GM23338 (cell line): ENCODE data around the gene OR10C1.

Source experiments
- CREB1 ChIP-seq: fragments of 250-450 bp; sonication (Bioruptor Pico); IDR thresholded peaks from 2 replicates; pipeline ENCODE4 v1.5.0; 2020; ENCODE audit warnings: low read depth, mild to moderate bottlenecking, moderate library complexity
- CTCF ChIP-seq, 2 experiments: fragments of 200-600 bp in 1 of 2; sonication (generic) in 1 of 2; conservative IDR thresholded peaks; 2 replicates each; pipeline versions ENCODE4 v1.5.1 to v1.6.1; 2016 to 2017; ENCODE audit warnings: antibody characterized with exemption in 2 of 2, low read depth in 2 of 2, mild to moderate bottlenecking in 2 of 2, moderate library complexity in 1 of 2
- ETS1 ChIP-seq: IDR thresholded peaks from 2 replicates; pipeline ENCODE4 v1.6.1; 2016; ENCODE audit warnings: antibody characterized with exemption
- EZH2 ChIP-seq: fragments of 200-600 bp; sonication (generic); IDR thresholded peaks from one replicate; pipeline ENCODE4 v1.8.0; 2017; ENCODE audit warnings: antibody characterized with exemption, mild to moderate bottlenecking, low read depth; ENCODE audit not compliant: unreplicated experiment
- EZH2phosphoT487 ChIP-seq: fragments of 200-600 bp; sonication (generic); IDR thresholded peaks from one replicate; pipeline ENCODE4 v1.8.1; 2018; ENCODE audit warnings: antibody characterized with exemption; ENCODE audit not compliant: unreplicated experiment
- JUNB ChIP-seq: IDR thresholded peaks from one replicate; pipeline ENCODE4 v1.6.1; 2016; ENCODE audit warnings: antibody characterized with exemption; ENCODE audit not compliant: unreplicated experiment
- NANOG ChIP-seq: IDR thresholded peaks from 2 replicates; pipeline ENCODE4 v1.6.1; 2016; ENCODE audit warnings: antibody characterized with exemption, borderline replicate concordance
- POLR2AphosphoS5 ChIP-seq: IDR thresholded peaks from 2 replicates; pipeline ENCODE4 v1.6.1; 2016; ENCODE audit warnings: antibody characterized with exemption, low read depth
- REST ChIP-seq: IDR thresholded peaks from one replicate; pipeline ENCODE4 v1.6.1; 2018; ENCODE audit warnings: antibody characterized with exemption; ENCODE audit not compliant: unreplicated experiment
- STAT1 ChIP-seq: IDR thresholded peaks from one replicate; pipeline ENCODE4 v1.6.1; 2016; ENCODE audit warnings: antibody characterized with exemption; ENCODE audit not compliant: unreplicated experiment
- ZNF114 ChIP-seq: fragments of 250-450 bp; sonication (Bioruptor Pico); IDR thresholded peaks from 2 replicates; pipeline ENCODE4 v1.5.0; 2020; ENCODE audit warnings: mild to moderate bottlenecking, moderate library complexity
- ZNF331 ChIP-seq: fragments of 250-450 bp; sonication (Bioruptor Pico); IDR thresholded peaks from 2 replicates; pipeline ENCODE4 v1.5.0; 2020; ENCODE audit warnings: low read depth, mild to moderate bottlenecking, moderate library complexity
- ZNF462 ChIP-seq: fragments of 250-450 bp; sonication (Bioruptor Pico); IDR thresholded peaks from 2 replicates; pipeline ENCODE4 v1.5.0; 2020; ENCODE audit warnings: mild to moderate bottlenecking, moderate library complexity

GRCh38 chr6:29483735-29484134, 44.6 kb downstream of the OR10C1 start:
- TF ChIP-seq REST: no peak
- TF ChIP-seq EZH2phosphoT487: no peak
- TF ChIP-seq CTCF (conservative IDR thresholded peaks at IDR 0.05; ENCODE audit: low read depth in 2 of 2): no peak
- TF ChIP-seq EZH2: no peak
- no peak for TF ChIP-seq POLR2AphosphoS5
- TF ChIP-seq ETS1: no peak
- no peak for TF ChIP-seq NANOG
- TF ChIP-seq CREB1 (CRISPR knock-in tag): no peak
- TF ChIP-seq JUNB: no peak
- TF ChIP-seq STAT1: no peak
- no peak for TF ChIP-seq ZNF331 (CRISPR knock-in tag)
- TF ChIP-seq ZNF114 (CRISPR knock-in tag): no peak
- TF ChIP-seq ZNF462: no peak
